ENCODE results near the gene FOXS1.

The FOXS1 gene

DNA sequence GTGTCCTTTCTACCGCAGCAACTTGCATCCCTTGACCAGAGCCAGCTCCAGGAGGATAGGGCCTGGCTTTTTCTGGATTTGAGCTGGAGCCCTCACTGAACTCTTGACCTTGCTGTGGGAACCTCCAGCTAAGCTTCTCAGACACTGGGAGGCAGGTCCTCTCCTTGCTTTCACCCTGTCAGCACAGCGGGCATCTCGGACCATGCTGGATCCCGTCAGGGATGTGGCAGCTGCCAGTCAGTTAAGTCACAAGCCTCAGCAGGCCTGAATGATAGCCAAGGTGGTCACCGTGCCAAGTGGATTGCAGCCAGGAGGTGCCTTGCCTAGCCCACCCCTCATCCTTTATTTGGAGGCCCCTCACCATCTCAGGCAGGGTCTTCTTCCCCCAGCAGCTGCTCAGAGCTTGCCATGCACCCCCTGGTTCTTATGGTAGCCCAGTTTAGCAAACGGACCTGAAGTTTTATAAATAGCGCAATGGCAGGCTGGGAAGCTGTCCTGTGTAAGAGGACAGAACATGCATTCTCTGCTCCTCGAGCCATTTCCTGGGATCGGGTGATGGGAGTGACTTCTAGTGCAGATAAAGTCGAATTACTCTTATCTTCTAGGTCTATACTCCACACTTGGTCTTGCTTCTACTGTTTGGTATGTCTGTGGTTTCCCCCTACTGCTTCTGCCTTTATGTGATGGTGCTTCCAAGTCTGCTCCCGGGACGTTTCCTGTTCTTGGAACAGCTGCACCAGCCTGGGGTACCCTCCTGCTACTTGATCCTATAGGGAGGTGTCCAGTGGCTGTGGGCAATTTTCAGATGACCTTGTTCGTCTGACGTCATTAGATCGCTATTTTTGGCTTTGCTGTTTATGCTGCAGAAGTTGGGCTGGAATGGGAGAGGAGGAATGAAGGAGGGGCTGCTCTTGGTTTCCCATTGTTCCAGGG lies 33.3 kb downstream of the FOXS1 start:
- Histone ChIP-seq H3K9ac (ENCODE audit: low read depth, low read length, poor library complexity, severe bottlenecking) (no peak overlapping the region), H3K4me1 (ENCODE audit: insufficient read depth, low read length, poor library complexity, severe bottlenecking) (peaks cover 10% of the 10 kb centered on the region), H2AFZ (ENCODE audit: low read length) (no peak overlapping the region), H3F3A (ENCODE audit: low read depth) (no peaks in the 10 kb centered on the region), H4K20me1 (ENCODE audit: insufficient read depth, low read length, poor library complexity, severe bottlenecking) (no peaks in the 10 kb centered on the region), H3K9me3 (ENCODE audit: insufficient read depth, low read depth, low read length) (no peaks in the 10 kb centered on the region), H3K27me3 (ENCODE audit: insufficient read depth, low read length, poor library complexity, severe bottlenecking) (no peaks in the 10 kb centered on the region), H3K9me2 (replicated peaks; ENCODE audit: low read depth, low read length) (no peaks in the 10 kb centered on the region), H3K4me2 (ENCODE audit: low read depth, low read length, poor library complexity, severe bottlenecking) (no peak overlapping the region), H3K36me3 (ENCODE audit: insufficient read depth, low read length) (peaks cover 3% of the 10 kb centered on the region; the same call in 1 of the 2 replicates), H3K4me3 (ENCODE audit: low read length, poor library complexity, severe bottlenecking) (no peak overlapping the region), H3K79me2 (ENCODE audit: insufficient read depth, low read length) (no peaks in the 10 kb centered on the region)
- TF ChIP-seq, protein P1, sequence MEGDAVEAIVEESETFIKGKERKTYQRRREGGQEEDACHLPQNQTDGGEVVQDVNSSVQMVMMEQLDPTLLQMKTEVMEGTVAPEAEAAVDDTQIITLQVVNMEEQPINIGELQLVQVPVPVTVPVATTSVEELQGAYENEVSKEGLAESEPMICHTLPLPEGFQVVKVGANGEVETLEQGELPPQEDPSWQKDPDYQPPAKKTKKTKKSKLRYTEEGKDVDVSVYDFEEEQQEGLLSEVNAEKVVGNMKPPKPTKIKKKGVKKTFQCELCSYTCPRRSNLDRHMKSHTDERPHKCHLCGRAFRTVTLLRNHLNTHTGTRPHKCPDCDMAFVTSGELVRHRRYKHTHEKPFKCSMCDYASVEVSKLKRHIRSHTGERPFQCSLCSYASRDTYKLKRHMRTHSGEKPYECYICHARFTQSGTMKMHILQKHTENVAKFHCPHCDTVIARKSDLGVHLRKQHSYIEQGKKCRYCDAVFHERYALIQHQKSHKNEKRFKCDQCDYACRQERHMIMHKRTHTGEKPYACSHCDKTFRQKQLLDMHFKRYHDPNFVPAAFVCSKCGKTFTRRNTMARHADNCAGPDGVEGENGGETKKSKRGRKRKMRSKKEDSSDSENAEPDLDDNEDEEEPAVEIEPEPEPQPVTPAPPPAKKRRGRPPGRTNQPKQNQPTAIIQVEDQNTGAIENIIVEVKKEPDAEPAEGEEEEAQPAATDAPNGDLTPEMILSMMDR (conservative IDR thresholded peaks at IDR 0.05; ENCODE audit: low read length): no peak
- TF ChIP-seq EZH2phosphoT487 (IDR thresholded peaks at IDR 0.05; ENCODE audit: borderline replicate concordance): no peak

DNA sequence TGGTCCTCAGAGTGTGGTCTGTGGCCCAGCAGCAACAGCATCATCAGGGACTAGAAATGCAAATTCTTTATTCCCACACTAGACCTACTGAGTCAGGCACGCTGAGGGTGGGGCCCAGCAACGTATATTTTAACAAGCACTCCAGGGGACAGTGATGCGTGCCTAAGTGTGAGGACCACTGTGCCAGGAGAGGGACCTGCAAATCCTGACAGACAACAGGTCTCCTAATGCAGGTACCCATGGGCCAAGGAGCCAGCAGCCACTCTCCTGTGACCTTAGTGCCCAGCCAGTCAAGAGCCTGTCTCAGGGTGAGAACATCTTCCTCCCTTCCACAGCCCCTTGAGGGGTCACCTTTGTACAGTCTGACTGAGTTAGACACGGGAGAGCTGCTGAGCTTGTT lies 34.2 kb downstream of the FOXS1 start:
- Histone ChIP-seq H3K36me3 (ENCODE audit: insufficient read depth, low read length) (peaks cover 12% of the 10 kb centered on the region; the same call in 1 of the 2 replicates), H4K20me1 (ENCODE audit: insufficient read depth, low read length, poor library complexity, severe bottlenecking) (no peaks in the 10 kb centered on the region), H3K4me3 (ENCODE audit: low read length, poor library complexity, severe bottlenecking) (no peak overlapping the region), H3K4me1 (ENCODE audit: insufficient read depth, low read length, poor library complexity, severe bottlenecking) (peaks cover 10% of the 10 kb centered on the region), H3K27me3 (ENCODE audit: insufficient read depth, low read length, poor library complexity, severe bottlenecking) (no peaks in the 10 kb centered on the region), H3K9me2 (replicated peaks; ENCODE audit: low read depth, low read length) (no peaks in the 10 kb centered on the region), H3K79me2 (ENCODE audit: insufficient read depth, low read length) (no peaks in the 10 kb centered on the region), H2AFZ (ENCODE audit: low read length) (no peak overlapping the region), H3F3A (ENCODE audit: low read depth) (no peaks in the 10 kb centered on the region), H3K4me2 (ENCODE audit: low read depth, low read length, poor library complexity, severe bottlenecking) (no peak overlapping the region), H3K9ac (ENCODE audit: low read depth, low read length, poor library complexity, severe bottlenecking) (no peak overlapping the region), H3K9me3 (ENCODE audit: insufficient read depth, low read depth, low read length) (no peaks in the 10 kb centered on the region)
- TF ChIP-seq, protein P1 (conservative IDR thresholded peaks at IDR 0.05; ENCODE audit: low read length): no peak
- TF ChIP-seq EZH2phosphoT487 (IDR thresholded peaks at IDR 0.05; ENCODE audit: borderline replicate concordance): no peak

DNA sequence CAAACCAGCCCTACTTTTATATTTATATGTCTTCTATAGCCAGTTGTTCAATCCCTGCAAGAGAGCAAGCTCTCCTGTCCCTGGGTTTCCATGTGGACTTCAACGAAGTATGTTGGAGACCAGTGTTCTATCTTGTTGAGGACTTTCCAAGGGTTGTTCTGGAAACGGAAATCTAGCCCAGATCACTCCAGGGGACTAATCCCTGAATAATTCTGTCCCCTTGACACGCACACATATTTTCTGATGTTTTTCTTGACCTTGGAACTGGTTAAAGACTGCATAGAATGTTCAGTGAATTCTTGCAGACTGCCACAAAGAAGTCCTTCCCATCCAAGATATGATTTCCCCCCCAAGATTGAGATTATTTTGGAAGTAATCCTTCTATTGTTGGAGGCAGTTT lies 35.7 kb downstream of the FOXS1 start:
- H3K36me3 ChIP-seq (ENCODE audit: insufficient read depth, low read length): peaks cover 25% of the 10 kb centered on the region; the same call in 1 of the 2 replicates
- no peak overlapping the region for H2AFZ ChIP-seq (ENCODE audit: low read length)
- no peak overlapping the region for H3K4me3 ChIP-seq (ENCODE audit: low read length, poor library complexity, severe bottlenecking)
- H3K27me3 ChIP-seq (ENCODE audit: insufficient read depth, low read length, poor library complexity, severe bottlenecking): no peaks in the 10 kb centered on the region
- H4K20me1 ChIP-seq (ENCODE audit: insufficient read depth, low read length, poor library complexity, severe bottlenecking): no peaks in the 10 kb centered on the region
- no peak overlapping the region for H3K9ac ChIP-seq (ENCODE audit: low read depth, low read length, poor library complexity, severe bottlenecking)
- H3K4me1 ChIP-seq (ENCODE audit: insufficient read depth, low read length, poor library complexity, severe bottlenecking): no peaks in the 10 kb centered on the region
- H3K79me2 ChIP-seq (ENCODE audit: insufficient read depth, low read length): no peaks in the 10 kb centered on the region
- H3K9me3 ChIP-seq (ENCODE audit: insufficient read depth, low read depth, low read length): no peaks in the 10 kb centered on the region
- H3K4me2 ChIP-seq (ENCODE audit: low read depth, low read length, poor library complexity, severe bottlenecking): no peak overlapping the region
- no peaks in the 10 kb centered on the region for H3K9me2 ChIP-seq (replicated peaks; ENCODE audit: low read depth, low read length)
- no peak for TF ChIP-seq EZH2phosphoT487 (IDR thresholded peaks at IDR 0.05; ENCODE audit: borderline replicate concordance)
- TF ChIP-seq, protein P1 (conservative IDR thresholded peaks at IDR 0.05; ENCODE audit: low read length): no peak
- no peaks in the 10 kb centered on the region for H3F3A ChIP-seq (ENCODE audit: low read depth)
